GM23338 (cell line): ENCODE measurements around the gene CD3D. TPM values are rescaled to one million over a fixed set of nuclear protein-coding genes. Genes with fewer than 3 reads are reported as not detected.

Source experiments
- ATAC-seq: fragments of 200-7000 bp; cut with Tn5 transposase; 3 replicates; pipeline ENCODE4 v1.9.1; 2020
- DNase-seq: peaks from one replicate; pipeline ENCODE4 v3.0.0-alpha.2; 2015; ENCODE audit warnings: low spot score
- H2AFZ ChIP-seq: fragments of 200-600 bp; sonication (generic); 2 replicates; pipeline ENCODE4 v1.8.0; 2016; ENCODE audit warnings: antibody characterized with exemption, mild to moderate bottlenecking, moderate library complexity
- H3F3A ChIP-seq: fragments of 200-600 bp; sonication (generic); replicated peaks from 2 replicates; pipeline ENCODE4 v1.8.0; 2017; ENCODE audit warnings: antibody characterized with exemption, mixed run types, low read depth
- H3K27ac ChIP-seq: fragments of 200-600 bp; sonication (generic); 2 replicates; pipeline ENCODE4 v1.6.1; 2016; ENCODE audit warnings: low read depth
- H3K27me3 ChIP-seq: fragments of 200-600 bp; sonication (generic); 2 replicates; pipeline ENCODE4 v1.8.0; 2016; ENCODE audit warnings: mild to moderate bottlenecking, mixed run types, moderate library complexity; ENCODE audit not compliant: insufficient read depth
- H3K36me3 ChIP-seq: fragments of 200-600 bp; sonication (generic); 2 replicates; pipeline ENCODE4 v1.8.0; 2016; ENCODE audit warnings: mild to moderate bottlenecking; ENCODE audit not compliant: insufficient read depth
- H3K4me1 ChIP-seq: fragments of 200-600 bp; sonication (generic); 2 replicates; pipeline ENCODE4 v1.8.0; 2016; ENCODE audit warnings: mild to moderate bottlenecking, moderate library complexity; ENCODE audit not compliant: insufficient read depth
- H3K4me2 ChIP-seq: fragments of 200-600 bp; sonication (generic); 2 replicates; pipeline ENCODE4 v1.7.1; 2017; ENCODE audit warnings: mixed run types
- H3K4me3 ChIP-seq: fragments of 200-600 bp; sonication (generic); 2 replicates; pipeline ENCODE4 v1.6.1; 2016; ENCODE audit warnings: mixed run types
- H3K79me2 ChIP-seq: fragments of 200-600 bp; sonication (generic); replicated peaks from 2 replicates; pipeline ENCODE4 v1.8.0; 2017; ENCODE audit warnings: mild to moderate bottlenecking; ENCODE audit not compliant: insufficient read depth
- H3K9me2 ChIP-seq: fragments of 200-600 bp; sonication (generic); 2 replicates; pipeline ENCODE4 v1.8.0; 2017; ENCODE audit not compliant: insufficient read depth
- H4K20me1 ChIP-seq: fragments of 200-600 bp; sonication (generic); replicated peaks from 2 replicates; pipeline ENCODE4 v1.8.0; 2017; ENCODE audit warnings: mild to moderate bottlenecking; ENCODE audit not compliant: insufficient read depth
- H3K27ac Mint-ChIP-seq: 2 replicates; pipeline ENCODE4 v1.8.0; 2020; ENCODE audit warnings: inconsistent platforms, mild to moderate bottlenecking, moderate library complexity, mixed read lengths
- H3K27me3 Mint-ChIP-seq: 3 replicates; pipeline ENCODE4 v1.8.0; 2022; ENCODE audit warnings: low read depth, mild to moderate bottlenecking, moderate library complexity, mixed read lengths, inconsistent platforms; ENCODE audit not compliant: insufficient read depth, poor library complexity
- H3K36me3 Mint-ChIP-seq: 3 replicates; pipeline ENCODE4 v1.8.0; 2021; ENCODE audit warnings: low read depth, mild to moderate bottlenecking, inconsistent platforms, moderate library complexity, mixed read lengths
- H3K4me1 Mint-ChIP-seq: 3 replicates; pipeline ENCODE4 v1.8.0; 2020; ENCODE audit warnings: mild to moderate bottlenecking, inconsistent platforms, mixed read lengths
- H3K4me3 Mint-ChIP-seq: 3 replicates; pipeline ENCODE4 v1.8.0; 2021; ENCODE audit warnings: moderate library complexity, mild to moderate bottlenecking, inconsistent platforms, mixed read lengths
- H3K9me3 Mint-ChIP-seq: 3 replicates; pipeline ENCODE4 v1.8.0; 2020; ENCODE audit warnings: moderate library complexity, mild to moderate bottlenecking, inconsistent platforms, mixed read lengths
- ETS1 ChIP-seq: IDR thresholded peaks from 2 replicates; pipeline ENCODE4 v1.6.1; 2016; ENCODE audit warnings: antibody characterized with exemption
- REST ChIP-seq: IDR thresholded peaks from one replicate; pipeline ENCODE4 v1.6.1; 2018; ENCODE audit warnings: antibody characterized with exemption; ENCODE audit not compliant: unreplicated experiment
- polyA plus RNA-seq: library from polyadenylated mRNA; unstranded; fragments of >200 nt; fragmentation: Nextera tagmentation; extraction: Ambion mirVana; gene quantifications from 2 replicates; pipeline ENCODE4 v1.2.1, GENCODE V29; 2016
- total RNA-seq: library from RNA; depleted of rRNA; stranded (reverse); fragments of >200 nt; shearing (Covaris generic); gene quantifications from 2 replicates; pipeline ENCODE4 v1.2.3, GENCODE V29; 2014

Gene CD3D
- total and polyA plus RNA-seq, 2 experiments from 2014 or later = not detected

- ATAC-seq (no peak), DNase-seq (no peak)
- Histone ChIP-seq H3K27me3 (no peaks in the 10 kb centered on the region), H4K20me1 (0 out of 2 replicates have a peak, but pooled peaks cover 8% of the 10 kb centered on the region), H3F3A (no peaks in the 10 kb centered on the region), H3K79me2 (no peaks in the 10 kb centered on the region), H3K4me2 (no peak overlapping the region), H2AFZ (no peak overlapping the region), H3K4me3 (no peak overlapping the region), H3K36me3 (peaks cover 63% of the 10 kb centered on the region), H3K9me2 (no peaks in the 10 kb centered on the region), H3K27ac (no peak overlapping the region), H3K4me1 (no peaks in the 10 kb centered on the region)
- H3K36me3 Mint-ChIP-seq = peaks cover 62% of the 10 kb centered on the region
- H3K9me3 Mint-ChIP-seq = no peaks in the 10 kb centered on the region
- H3K27me3 Mint-ChIP-seq = no peaks in the 10 kb centered on the region
- no peaks in the 10 kb centered on the region for H3K4me1 Mint-ChIP-seq
- H3K4me3 Mint-ChIP-seq = no peak overlapping the region
- no peak for TF ChIP-seq ETS1
- H3K27ac Mint-ChIP-seq = no peak overlapping the region
Observed at GRCh38 chr11:118382954-118383353, 40.4 kb upstream of the CD3D start.

DNA sequence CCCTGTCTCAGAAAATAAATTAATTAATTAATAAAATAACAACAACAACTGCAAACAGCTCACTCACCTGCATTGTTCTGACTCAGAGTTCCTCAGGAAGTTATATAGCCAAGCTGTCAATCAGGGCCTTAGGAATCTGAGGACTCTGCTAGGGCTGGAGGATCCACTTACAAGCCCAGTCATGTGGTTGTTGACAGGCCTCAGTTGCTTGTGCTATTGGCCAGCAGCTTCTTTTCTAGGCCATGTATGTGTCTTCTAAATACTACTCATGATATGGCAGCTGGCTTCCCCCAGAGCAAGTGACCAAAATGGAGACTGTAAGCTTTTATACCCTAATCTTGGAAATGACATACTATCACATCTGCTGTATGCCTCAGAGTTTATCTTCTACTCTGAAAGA is 38.1 kb upstream of the CD3D start:
- no peak for ATAC-seq

More for the DNA sequence above, 38.1 kb upstream of the CD3D start:
- Histone ChIP-seq H3K27me3 (no peaks in the 10 kb centered on the region), H3K9me2 (no peaks in the 10 kb centered on the region), H2AFZ (no peak overlapping the region), H3K4me2 (no peak overlapping the region), H3K36me3 (peaks cover 51% of the 10 kb centered on the region), H3F3A (no peaks in the 10 kb centered on the region), H3K27ac (no peak overlapping the region), H3K4me1 (no peaks in the 10 kb centered on the region), H4K20me1 (0 out of 2 replicates have a peak, but pooled peaks cover 8% of the 10 kb centered on the region), H3K4me3 (no peak overlapping the region), H3K79me2 (no peaks in the 10 kb centered on the region)
- Mint-ChIP-seq H3K4me3 (no peak overlapping the region), H3K9me3 (no peaks in the 10 kb centered on the region), H3K4me1 (no peaks in the 10 kb centered on the region), H3K27me3 (no peaks in the 10 kb centered on the region), H3K27ac (no peak overlapping the region), H3K36me3 (peaks cover 60% of the 10 kb centered on the region)
- peak; percentile 9 for DNase-seq
- TF ChIP-seq REST = no peak
